Stimulated activated CD8-positive, alpha-beta memory T cell treated with anti-CD3 and anti-CD28 coated beads, Interleukin-12 subunit alpha, Interleukin-12 subunit beta, amount 100 ng/mL, for 24 hours (primary cell): Measurements from ENCODE around the gene AFDN.
"Not testable (repeated sequence)": the region's sequence is repeated elsewhere in the genome, so short reads cannot be mapped to it uniquely, and the experiment has no call there.

Experiments
- DNase-seq: peaks from one replicate; pipeline ENCODE4 v3.0.0-alpha.2; 2020; ENCODE audit errors: extremely low read depth

The AFDN gene

GRCh38 chr6:168000198-168001028 lies 173.7 kb downstream of the AFDN start:
- DNase-seq = no peak

DNA sequence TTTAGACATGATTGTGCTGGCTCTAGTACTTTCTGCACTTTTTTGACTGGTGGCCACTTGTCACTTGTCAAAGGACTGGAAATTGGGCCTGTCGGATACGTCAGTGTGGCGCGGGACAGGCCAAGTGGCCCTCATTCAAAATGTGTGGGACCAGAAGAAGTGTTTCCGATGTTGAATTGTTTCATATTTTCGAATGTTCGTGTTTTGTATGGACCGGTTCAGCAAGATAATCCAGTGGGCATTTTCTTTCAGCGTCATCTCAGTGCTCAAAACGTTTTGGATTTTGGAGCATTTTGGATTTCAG lies 174.3 kb downstream of the AFDN start:
- no peak for DNase-seq

- DNase-seq = not testable (repeated sequence)
These were observed 174.8 kb downstream of the AFDN start for GRCh38 chr6:168001514-168001913.

DNA sequence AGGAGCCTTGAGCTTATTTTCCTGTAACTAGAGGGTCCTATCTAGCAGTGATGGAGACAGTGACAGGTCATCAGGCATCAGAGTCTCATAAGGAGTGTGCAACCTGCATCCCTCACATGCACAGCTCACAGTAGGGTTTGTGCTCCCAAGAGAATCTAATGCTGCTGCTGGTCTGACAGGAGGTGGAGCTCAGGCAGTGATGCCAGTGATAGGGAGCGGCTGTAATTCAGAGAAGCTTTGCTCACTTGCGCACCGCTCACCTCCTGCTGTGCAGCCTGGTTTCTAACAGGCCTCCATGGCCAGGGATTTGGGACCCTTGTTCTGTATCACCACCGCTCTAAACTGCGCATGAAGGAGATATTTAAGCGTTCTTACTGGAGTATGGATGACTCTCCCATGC lies 176.1 kb downstream of the AFDN start:
- no peak for DNase-seq

GRCh38 chr6:168004023-168004422 lies 177.3 kb downstream of the AFDN start:
- DNase-seq = no peak

- DNase-seq = no peak
These were observed 178.2 kb downstream of the AFDN start for GRCh38 chr6:168004945-168005344.

GRCh38 chr6:168005796-168006195 lies 179.1 kb downstream of the AFDN start:
- no peak for DNase-seq

DNA sequence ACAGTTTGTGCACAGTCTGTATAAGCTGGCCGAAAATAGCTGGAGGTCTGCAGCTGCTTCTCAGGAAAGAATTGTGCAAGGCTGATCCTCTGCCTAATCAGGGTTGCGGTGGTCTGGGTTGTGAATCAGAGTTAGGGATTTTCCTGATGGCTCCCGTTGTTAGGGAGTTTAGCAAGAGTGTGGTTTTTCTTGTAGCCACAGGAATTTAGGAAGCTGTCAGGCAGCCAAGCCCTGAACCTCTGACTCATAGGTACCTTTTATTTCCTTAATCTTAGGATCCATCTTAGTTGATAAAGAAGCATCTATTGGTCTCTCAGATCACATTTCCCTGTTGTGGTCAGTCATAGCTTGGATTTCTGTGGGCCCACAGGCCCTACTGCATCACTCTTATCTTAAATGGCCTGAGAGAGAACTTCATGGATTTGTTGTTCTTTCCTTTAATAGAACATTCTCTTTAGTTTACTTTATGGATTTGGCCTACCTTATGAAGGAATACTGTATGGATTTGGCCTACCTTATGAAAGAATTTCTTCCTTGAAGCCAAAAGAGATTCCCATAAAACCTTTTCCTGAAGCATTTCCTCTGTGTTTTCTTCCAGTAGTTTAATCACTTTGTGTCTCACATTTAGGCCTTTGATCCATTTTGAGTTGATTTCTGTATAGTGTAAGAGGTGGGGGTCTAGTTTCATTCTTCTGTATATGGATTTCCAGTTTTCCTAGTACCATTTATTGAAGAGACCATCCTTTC lies 181.1 kb downstream of the AFDN start:
- no peak for DNase-seq

DNA sequence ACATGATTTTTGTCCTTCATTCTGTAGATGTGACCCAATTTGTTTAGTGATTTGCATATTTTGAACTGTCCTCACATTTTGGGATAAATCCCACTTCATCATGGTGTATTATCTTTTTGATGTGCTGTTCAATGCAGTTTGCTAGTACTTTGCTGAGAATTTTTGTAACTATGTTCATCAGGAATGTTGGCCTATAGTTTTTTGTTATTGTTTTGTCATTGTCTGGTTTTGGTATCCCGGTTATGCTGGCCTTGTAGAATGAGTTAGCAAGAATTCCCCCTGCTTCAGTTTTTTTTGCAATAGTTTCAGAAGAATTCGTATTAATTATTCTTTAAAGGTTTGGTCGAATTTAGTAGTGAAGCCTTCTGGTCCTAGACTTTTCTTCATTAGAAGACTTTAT lies 182.6 kb downstream of the AFDN start:
- no peak for DNase-seq

DNA sequence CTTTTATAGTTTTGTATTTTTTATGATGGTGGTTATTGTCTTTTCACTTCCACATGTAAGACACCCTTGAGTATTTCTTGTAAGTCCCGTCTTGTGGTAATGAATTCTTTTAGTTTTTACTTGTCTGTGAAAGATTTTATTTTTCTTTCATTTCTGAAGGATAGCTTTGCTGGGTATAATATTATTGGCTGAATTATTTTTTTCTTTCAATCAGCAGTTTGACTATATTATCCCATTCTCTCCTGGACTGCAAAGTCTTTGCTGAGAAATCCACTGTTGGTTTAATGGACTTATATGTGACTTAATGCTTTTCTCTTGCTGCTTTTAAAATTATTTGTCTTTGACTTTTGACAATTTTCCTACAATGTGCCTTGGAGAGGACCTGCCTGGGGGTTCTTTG lies 184.6 kb downstream of the AFDN start:
- DNase-seq = no peak

- no peak for DNase-seq
These were observed 185.9 kb downstream of the AFDN start for GRCh38 chr6:168012431-168013249.

GRCh38 chr6:168013250-168013915 lies 186.7 kb downstream of the AFDN start:
- DNase-seq = no peak

DNA sequence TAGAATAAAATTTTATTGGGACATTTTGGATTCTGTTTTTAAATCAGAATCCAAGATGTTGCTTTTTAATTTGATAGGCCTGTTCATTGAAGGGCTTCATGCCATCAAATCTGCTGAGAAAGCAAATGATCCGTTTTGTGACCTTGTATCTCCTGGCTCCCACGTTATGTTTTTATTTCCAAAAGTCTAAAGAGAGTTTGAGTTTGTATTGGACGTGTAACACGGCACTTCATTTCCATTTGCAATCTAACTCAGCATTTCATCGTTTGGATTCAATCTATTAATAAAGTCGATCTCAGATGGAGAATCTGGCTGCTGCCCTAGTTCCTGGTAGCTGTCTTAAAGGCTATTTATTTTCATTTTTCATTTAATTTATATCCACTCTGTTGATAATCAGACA lies 187.7 kb downstream of the AFDN start:
- DNase-seq = no peak

DNA sequence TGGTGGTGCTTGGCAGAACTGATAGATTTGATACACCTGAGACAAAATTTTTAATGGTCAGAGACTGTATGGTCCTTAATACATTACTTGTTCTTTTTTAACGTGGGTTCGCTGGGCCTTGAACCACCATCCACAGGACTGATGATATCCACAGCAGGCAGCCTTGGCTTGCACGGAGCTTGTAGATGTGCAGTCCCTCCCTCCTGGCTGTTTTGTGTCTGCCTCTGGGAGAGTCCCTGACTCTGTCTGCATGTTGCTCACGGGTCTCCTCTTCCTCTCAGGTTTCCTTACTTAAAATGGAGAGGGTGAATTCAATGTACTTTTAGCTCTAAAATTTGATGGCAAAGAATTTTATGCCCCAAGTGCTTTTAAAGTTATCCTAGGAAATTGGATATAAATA lies 188.3 kb downstream of the AFDN start:
- no peak for DNase-seq

DNA sequence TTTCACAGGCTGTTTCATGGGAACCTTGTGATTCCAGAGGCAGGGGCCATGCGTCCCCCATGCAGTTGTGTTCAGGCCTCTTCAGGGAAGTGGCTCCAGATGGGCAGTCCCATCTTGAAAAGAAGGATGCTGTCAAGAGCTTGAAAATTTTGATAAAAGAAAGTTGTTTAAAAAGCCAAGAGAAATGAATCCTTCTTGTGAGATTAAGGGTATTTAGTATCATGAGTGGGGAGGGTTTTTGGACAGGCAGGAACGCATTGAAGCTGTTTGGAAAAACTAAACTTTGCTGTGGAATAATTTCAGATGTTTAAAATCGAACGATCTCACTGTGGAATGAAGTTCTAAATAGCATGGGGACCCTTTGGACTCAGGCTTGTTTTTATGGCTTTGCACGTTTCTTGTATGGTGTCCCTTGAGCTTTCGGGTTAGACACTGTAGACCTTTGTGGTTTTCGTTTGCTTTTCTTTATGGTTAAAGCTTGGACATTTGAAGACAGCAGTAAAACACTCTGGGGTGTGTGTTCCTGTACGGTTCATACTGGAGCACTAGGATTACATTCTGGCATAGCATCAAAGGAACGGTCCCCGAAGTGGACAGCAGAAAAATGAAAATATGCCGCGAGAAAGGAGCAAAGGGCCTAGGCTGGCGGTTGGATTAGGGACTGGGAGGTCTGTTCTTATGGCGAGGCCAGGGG lies 188.9 kb downstream of the AFDN start:
- DNase-seq = no peak

GRCh38 chr6:168016176-168016620 lies 189.5 kb downstream of the AFDN start:
- DNase-seq = no peak

DNA sequence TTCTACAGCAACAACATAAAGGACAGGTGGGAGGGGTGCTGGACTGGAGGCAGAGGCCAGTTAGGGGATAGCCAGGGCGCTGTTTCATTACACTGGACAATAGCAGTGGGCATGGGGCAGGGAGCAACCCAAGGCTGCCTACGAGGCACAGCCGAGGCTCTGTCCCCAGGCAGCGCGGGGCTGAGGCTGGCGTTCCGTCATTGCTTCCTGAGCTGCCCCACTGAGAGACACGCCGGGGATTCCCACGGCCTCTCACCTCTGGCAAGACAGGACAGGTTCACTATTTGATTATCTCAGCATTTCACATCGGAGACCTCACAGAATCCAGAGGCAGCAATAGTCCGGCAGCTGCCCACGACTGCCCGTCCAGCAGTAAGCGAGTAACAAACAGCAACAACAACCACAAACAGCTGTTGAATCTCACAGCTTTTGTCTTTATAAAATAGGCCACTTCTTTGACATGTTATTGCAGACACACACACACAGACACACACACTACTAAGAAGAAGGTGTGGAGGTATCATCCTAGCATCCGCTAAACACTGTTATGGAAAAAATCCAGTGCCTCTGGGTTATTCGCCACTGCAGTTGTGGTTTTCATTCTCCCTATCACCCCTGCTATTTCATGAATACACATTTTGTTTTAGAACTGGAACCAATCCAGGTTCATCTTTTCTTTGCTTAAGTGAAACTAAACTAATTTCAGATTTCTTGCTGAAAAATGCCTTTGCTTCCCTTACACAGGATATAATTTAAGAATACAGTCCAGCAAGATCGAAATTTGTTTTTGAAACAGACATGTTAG lies 190.2 kb downstream of the AFDN start:
- no peak for DNase-seq

DNA sequence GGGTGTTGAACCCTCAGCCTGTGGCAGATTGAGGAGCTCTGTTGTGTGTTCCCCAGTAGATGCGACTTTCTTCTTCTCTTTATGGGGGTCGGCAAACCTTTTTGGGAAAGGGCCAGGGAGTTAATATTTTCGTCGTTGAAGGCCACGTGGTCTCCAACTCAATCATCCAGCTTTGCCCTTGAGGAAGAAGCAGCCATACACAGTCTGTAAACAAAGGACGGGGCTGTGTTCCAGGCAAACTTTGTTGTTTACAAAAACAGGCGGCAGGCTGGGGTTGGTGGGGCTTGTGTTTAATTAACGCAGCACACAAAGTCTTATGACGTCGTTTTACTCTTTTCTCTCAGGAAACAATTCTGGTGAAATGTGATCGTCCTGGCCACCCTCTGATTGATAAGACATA lies 190.9 kb downstream of the AFDN start:
- DNase-seq = no peak

DNA sequence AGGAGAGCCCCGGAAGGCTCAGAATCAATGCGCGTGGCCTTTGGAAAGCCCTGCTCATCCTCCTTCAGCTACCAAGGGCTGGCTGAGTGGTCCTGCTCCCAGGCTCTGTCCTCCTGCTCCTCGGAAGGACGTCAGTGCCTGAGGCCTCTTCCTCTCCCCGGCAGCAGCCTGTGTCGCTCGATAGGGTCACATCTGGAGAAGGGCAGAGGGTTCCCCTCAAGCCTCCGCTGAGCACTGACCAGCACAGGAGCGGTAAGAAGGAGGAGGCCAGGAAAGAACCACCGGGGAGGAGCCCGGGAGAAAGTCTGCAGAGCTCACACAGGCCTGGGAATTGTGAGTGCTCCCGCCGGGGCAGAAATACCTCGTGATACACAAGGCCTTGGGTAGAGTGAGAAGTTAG lies 192.0 kb downstream of the AFDN start:
- no peak for DNase-seq

GRCh38 chr6:168020242-168020641 lies 193.5 kb downstream of the AFDN start:
- DNase-seq = no peak

DNA sequence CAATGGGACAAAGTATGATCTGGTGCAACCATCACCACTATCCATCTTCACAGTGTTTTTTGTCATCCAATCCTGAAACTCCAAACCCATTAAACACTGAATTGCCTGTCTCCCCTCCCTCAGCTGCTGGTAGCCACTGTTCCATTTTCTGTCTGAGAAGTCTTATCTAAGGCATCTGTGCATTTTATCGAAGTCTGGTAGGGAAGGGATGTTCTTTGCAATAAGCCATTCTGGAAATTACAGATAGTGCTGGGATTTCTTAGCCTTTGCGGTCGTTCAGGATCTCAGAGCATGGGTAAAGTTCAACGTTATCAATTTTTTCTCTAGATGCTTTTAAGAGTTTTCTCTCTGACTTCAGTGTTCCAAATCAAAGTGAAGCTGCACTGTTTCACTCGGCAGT lies 194.9 kb downstream of the AFDN start:
- DNase-seq = no peak
